GM12892 (cell line): ENCODE results near the gene KRTAP12-3.
"Not testable (repeated sequence)": the region's sequence is repeated elsewhere in the genome, so short reads cannot be mapped to it uniquely, and the experiment has no call there.

Experiments
- DNase-seq: peaks from one replicate; pipeline ENCODE4 v3.0.0; 2011; ENCODE audit not compliant: insufficient read length
- FAIRE-seq: peaks from 2 replicates; lab custom pipeline; 2011; peaks lifted over from hg19 to GRCh38; lab: Jason Lieb, UNC
- POLR2A ChIP-seq: IDR thresholded peaks from 2 replicates; pipeline ENCODE4 v1.6.1; 2011; ENCODE audit warnings: low read depth, low read length, control low read depth
- POLR2AphosphoS5 ChIP-seq: IDR thresholded peaks from 2 replicates; pipeline ENCODE4 v1.6.1; 2011; ENCODE audit warnings: low read depth, low read length, control low read depth
- TAF1 ChIP-seq: IDR thresholded peaks from 2 replicates; pipeline ENCODE4 v1.6.1; 2011; ENCODE audit warnings: low read depth, mild to moderate bottlenecking, control low read depth, low read length, borderline replicate concordance

Gene KRTAP12-3

DNA sequence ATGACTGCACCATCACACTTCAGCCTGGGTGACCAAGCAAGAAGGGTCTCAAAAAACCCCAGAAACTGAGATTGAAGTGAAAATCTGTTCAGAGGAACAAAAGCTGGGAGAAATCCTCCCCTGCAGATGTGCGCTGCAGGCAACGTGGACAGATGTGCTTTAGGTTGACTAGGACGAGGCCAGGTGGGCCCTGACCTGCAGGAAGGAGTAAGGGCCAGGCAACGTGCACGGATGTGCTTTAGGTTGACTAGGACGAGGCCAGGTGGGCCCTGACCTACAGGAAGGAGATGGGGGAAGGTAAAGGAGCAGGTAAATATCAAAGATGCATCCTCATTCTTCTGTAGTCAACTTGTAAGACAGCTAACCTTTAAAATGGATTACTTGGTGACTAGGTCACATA, 26.8 kb downstream of the KRTAP12-3 start:
- no peak for DNase-seq
- no peak for FAIRE-seq
- TF ChIP-seq TAF1 (no peak), POLR2A (no peak), POLR2AphosphoS5 (no peak)

DNA sequence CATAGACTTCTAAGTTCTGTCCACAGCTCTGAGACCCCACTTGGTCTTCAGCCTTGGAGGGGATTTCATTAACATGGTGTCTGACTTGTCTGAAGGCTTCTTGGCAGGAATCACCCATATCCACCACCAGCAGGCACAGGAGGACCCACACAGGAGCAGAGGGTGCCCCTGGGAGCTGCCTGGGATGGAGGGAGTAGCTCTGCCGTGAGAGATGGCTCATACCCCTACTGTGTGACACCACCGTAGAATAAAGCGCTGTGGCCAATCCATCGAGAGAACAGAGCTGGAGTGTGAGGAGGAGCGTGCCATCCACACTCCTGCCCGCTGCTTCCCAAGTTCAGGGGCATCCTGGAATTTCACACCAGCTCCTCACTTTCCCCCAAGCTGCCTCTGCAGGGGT, 27.3 kb downstream of the KRTAP12-3 start:
- DNase-seq, FAIRE-seq: not testable (repeated sequence)

GRCh38 chr21:44686000-44686781, 28.5 kb downstream of the KRTAP12-3 start:
- FAIRE-seq (no peak), DNase-seq (no peak)
- TF ChIP-seq POLR2A (no peak), TAF1 (no peak), POLR2AphosphoS5 (no peak)

DNA sequence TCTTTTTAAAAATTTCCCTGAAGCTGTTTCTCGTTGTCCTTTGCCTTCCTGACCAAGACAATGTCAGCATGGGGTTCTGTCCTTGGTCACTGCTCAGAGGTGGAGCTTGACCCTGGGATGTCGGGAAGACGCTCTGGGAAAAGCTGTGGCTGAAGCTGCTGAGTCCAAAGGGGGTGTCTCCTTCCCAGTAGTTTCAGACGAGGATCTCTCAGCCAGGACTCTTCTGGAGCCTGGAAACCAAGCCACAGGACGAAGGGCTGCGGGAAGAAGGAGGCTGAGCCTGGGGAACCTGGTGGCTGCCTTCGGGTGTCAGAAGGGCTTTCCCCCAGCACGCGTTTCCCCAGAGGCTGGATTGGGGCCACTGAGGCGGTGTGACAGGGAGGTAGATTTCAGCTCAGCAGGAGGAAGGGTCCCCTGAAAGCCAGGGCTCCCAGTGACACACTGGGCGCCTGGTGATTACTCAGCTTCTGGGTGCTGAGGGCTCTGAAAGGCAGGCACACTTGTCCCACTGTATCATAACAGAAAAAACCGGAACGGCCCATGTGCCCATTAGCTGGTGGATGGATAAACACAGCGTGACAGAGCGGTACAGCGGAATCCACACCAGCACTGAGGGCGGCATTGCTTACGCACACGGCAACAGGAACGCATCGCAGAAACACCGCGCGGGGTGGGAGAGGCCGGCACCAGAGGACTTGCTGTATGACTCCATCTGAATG, 29.3 kb downstream of the KRTAP12-3 start:
- no peak for TF ChIP-seq POLR2AphosphoS5
- DNase-seq (no peak), FAIRE-seq (no peak)

DNA sequence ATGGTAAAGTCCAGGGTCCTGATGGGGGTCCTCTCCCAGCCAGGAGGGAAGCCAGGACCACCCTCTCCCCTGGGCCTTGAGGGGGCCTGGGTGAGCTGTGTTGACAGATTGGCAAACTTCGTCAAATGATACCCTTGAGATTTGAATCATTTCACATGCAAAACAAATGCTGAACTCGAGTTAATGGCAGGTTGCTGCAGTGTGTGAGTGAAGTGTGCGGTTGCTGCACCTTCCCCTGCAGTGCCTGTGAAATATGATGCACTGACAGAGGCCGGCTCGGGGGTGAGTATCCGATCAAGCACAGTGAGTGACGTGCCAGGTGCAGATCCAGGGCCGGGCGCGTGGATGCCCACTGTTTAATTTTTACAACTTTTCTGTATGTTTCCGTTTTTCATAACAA, 29.9 kb downstream of the KRTAP12-3 start:
- DNase-seq (no peak), FAIRE-seq (no peak)

DNA sequence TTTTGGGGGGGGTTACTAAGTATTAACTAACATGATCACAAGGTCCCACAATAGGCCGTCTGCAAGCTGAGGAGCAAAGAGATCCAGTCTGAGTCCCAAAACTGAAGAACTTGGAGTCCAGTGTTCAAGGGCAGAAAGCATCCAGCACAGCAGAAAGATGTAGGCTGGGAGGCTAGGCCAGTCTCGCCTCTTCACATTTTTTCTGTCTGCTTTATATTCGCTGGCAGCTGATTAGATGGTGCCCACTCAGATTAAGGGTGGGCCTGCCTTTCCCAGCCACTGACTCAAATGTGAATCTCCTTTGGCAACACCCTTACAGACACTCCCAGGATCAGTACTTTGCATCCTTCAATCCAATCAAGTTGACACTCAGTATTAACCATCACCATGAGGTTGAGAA, 32.0 kb downstream of the KRTAP12-3 start:
- not testable (repeated sequence) for DNase-seq, FAIRE-seq

More for the DNA sequence above, 29.9 kb downstream of the KRTAP12-3 start:
- TF ChIP-seq POLR2A, result no peak
- TF ChIP-seq TAF1, result no peak
- TF ChIP-seq POLR2AphosphoS5, result no peak

DNA sequence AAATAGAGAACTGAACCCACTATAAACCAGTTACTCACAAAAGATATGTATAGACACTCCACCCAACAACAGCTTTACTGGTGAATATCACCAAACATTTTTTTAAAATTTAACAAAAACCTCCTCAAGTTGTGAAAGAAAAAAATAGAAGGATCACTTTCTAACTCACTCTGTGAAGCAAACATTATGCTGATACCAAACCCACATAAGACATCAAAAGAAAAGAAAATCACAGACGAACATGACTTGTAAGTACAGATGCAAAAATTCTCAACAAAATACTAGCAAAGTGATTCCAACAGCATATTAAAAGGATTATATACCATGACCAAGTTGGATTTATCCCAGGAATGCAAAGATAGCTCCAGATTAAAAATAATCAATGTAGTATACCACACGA, 34.0 kb downstream of the KRTAP12-3 start:
- no peak for TF ChIP-seq TAF1
- no peak for TF ChIP-seq POLR2A
- TF ChIP-seq POLR2AphosphoS5, result no peak
- no peak for DNase-seq
- FAIRE-seq, result no peak

GRCh38 chr21:44692798-44693512, 35.2 kb downstream of the KRTAP12-3 start:
- TF ChIP-seq POLR2A (no peak), TAF1 (no peak), POLR2AphosphoS5 (no peak)
- DNase-seq (no peak), FAIRE-seq (no peak)

GRCh38 chr21:44694776-44695175, 37.0 kb downstream of the KRTAP12-3 start:
- DNase-seq (no peak), FAIRE-seq (no peak)
- TF ChIP-seq POLR2AphosphoS5 (no peak), TAF1 (no peak), POLR2A (no peak)

DNA sequence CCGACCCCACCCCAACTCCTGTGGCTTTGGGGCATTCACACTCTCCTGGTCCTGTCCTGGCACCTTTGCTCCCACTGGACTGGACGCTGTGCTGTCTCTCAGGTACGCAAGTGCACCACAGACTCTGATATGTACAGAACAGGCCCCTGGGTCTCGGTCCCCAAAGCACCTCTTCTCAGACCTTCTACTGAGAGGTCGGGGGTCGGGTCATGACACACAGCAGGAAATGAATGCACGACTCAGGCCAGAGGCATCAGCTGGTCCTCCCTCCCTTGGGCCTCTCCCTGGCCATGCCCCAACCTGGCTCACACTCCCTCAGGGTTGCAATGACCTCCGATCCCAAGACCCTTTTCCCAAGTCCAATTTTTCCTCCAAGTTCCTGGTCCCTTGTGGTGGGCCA, 37.5 kb downstream of the KRTAP12-3 start:
- no peak for FAIRE-seq
- DNase-seq, result no peak
- TF ChIP-seq TAF1 (no peak), POLR2AphosphoS5 (no peak), POLR2A (no peak)

DNA sequence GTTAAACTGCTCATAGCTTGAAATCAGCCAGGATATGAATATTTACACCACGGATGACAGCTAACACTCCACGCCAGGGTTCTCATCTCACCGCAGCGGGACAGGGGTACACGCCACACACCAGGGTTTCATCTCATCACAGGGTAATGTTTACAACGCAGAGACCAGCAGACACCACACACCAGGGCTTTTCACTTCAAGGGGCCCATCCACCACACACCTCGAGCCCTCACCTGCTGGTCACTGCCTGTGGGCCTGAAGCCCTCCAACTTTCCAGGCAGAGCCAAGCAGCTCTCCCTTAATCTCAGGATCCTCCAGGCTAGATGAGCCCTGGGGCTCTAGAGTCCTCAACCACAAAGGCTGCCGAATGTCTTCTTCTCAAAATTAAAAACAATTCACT, 37.9 kb downstream of the KRTAP12-3 start:
- TF ChIP-seq POLR2A (no peak), POLR2AphosphoS5 (no peak), TAF1 (no peak)
- DNase-seq, result no peak
- no peak for FAIRE-seq

GRCh38 chr21:44696572-44696971, 38.8 kb downstream of the KRTAP12-3 start:
- no peak for TF ChIP-seq POLR2A
- TF ChIP-seq POLR2AphosphoS5, result no peak
- TF ChIP-seq TAF1, result no peak
- no peak for FAIRE-seq
- DNase-seq, result no peak

DNA sequence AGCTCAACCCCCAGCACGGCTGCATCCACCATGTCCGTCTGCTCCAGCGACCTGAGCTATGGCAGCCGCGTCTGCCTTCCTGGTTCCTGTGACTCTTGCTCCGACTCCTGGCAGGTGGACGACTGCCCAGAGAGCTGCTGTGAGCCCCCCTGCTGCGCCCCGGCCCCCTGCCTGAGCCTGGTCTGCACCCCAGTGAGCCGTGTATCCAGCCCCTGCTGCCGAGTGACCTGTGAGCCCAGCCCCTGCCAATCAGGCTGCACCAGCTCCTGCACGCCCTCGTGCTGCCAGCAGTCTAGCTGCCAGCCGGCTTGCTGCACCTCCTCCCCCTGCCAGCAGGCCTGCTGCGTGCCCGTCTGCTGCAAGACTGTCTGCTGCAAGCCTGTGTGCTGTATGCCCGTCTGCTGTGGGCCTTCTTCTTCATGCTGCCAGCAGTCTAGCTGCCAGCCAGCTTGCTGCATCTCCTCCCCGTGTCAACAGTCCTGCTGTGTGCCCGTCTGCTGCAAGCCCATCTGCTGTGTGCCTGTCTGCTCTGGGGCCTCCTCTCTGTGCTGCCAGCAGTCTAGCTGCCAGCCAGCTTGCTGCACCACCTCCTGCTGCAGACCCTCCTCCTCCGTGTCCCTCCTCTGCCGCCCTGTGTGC, 39.6 kb downstream of the KRTAP12-3 start, which contains the start of gene KRTAP10-12:
Gene KRTAP10-12, plus strand, starts transcription at position 1 of the 639 bp plus-strand sequence. Its CDS starts 30 bp downstream, at position 31.
- not testable (repeated sequence) for FAIRE-seq, DNase-seq
